ENCODE measurements around the gene GSTM4. TPM values are rescaled to one million over a fixed set of nuclear protein-coding genes. Genes with fewer than 3 reads are reported as not detected.

Gene GSTM4
- 5.8 and 13.7 TPM in 2 replicates for total RNA-seq

GRCh38 chr1:109655615-109656519 is at the start of gene GSTM4:
Gene GSTM4, plus strand, starts transcription at chr1:109656099. Its CDS starts 291 bp downstream, at chr1:109656390.

GRCh38 chr1:109619576-109620400 is 36.1 kb upstream of the GSTM4 start, which contains the start of the genes AMPD2 and GNAT2:
Gene AMPD2, plus strand, starts transcription at chr1:109619837. Its CDS starts 1,339 bp downstream, at chr1:109621176.
Gene GNAT2, minus strand, starts transcription at chr1:109619616. Its CDS starts 6,746 bp downstream, at chr1:109612870.

GRCh38 chr1:109667452-109668122 is 11.7 kb downstream of the GSTM4 start, which contains the start of gene GSTM2:
Gene GSTM2, plus strand, starts transcription at chr1:109668057. Its CDS starts 59 bp downstream, at chr1:109668116.

GRCh38 chr1:109687641-109688499 is 32.0 kb downstream of the GSTM4 start, which contains the start of gene GSTM1:
Gene GSTM1, plus strand, starts transcription at chr1:109687817. Its CDS starts 57 bp downstream, at chr1:109687874.

Other genes with a start within 250 kb of the GSTM4 start
- gene PSMA5, start 229.7 kb upstream of the GSTM4 start, total RNA-seq: 53.2 and 54.2 TPM in 2 replicates
- gene SYPL2, start 189.6 kb upstream of the GSTM4 start, total RNA-seq: under 0.01 TPM in 1 of 2 replicates, not detected in the other
- gene ATXN7L2, start 172.2 kb upstream of the GSTM4 start, total RNA-seq: 1.2 and 1.9 TPM in 2 replicates
- 5.9 and 6.0 TPM in 2 replicates for gene CYB561D1, start 162.0 kb upstream of the GSTM4 start, total RNA-seq
- 1.0 and 2.1 TPM in 2 replicates for gene AMIGO1, start 146.4 kb upstream of the GSTM4 start, total RNA-seq
- 0.59 TPM in 1 of 2 replicates, not detected in the other for gene GPR61, start 116.2 kb upstream of the GSTM4 start, total RNA-seq
- 18.4 and 22.9 TPM in 2 replicates for gene GNAI3, start 107.5 kb upstream of the GSTM4 start, total RNA-seq
- 0.09 TPM in 1 of 2 replicates, not detected in the other for gene GNAT2, start 36.5 kb upstream of the GSTM4 start, total RNA-seq
- gene AMPD2, start 36.3 kb upstream of the GSTM4 start, total RNA-seq: 83.7 and 116 TPM in 2 replicates
- gene GSTM2, start 12.0 kb downstream of the GSTM4 start, total RNA-seq: 18.1 and 20.8 TPM in 2 replicates
- gene GSTM1, start 31.7 kb downstream of the GSTM4 start, total RNA-seq: 0.51 and 9.8 TPM in 2 replicates
- gene GSTM5, start 56.2 kb downstream of the GSTM4 start, total RNA-seq: 1.8 and 2.3 TPM in 2 replicates
- 24.3 and 138 TPM in 2 replicates for gene GSTM3, start 84.9 kb downstream of the GSTM4 start, total RNA-seq
- gene EPS8L3, start 107.8 kb downstream of the GSTM4 start, total RNA-seq: not detected in 2 replicates

All from smooth muscle cell of the umbilical artery (primary cell).